SKM-1 (cell line): ENCODE measurements around the gene GPX6.
"Not testable (repeated sequence)": the region's sequence is repeated elsewhere in the genome, so short reads cannot be mapped to it uniquely, and the experiment has no call there.

Experiments
- DNase-seq: peaks from one replicate; lab custom pipeline; 2025; ENCODE audit not compliant: unreplicated experiment; lab: John Stamatoyannopoulos, UW

The GPX6 gene

GRCh38 chr6:28486533-28486932 is 29.1 kb downstream of the GPX6 start:
- DNase-seq = no peak

GRCh38 chr6:28485482-28485881 is 30.1 kb downstream of the GPX6 start:
- DNase-seq = no peak

- DNase-seq = no peak
These were observed 35.2 kb downstream of the GPX6 start for GRCh38 chr6:28480253-28480932.

- DNase-seq = no peak
These were observed 37.1 kb downstream of the GPX6 start for GRCh38 chr6:28478518-28478917.

GRCh38 chr6:28474441-28475219 is 41.0 kb downstream of the GPX6 start:
- peak; percentile 50 for DNase-seq

GRCh38 chr6:28469153-28469745 is 46.3 kb downstream of the GPX6 start:
- DNase-seq = not testable (repeated sequence)

GRCh38 chr6:28468056-28468455 is 47.5 kb downstream of the GPX6 start:
- no peak for DNase-seq

- peak; percentile 7 for DNase-seq
These were observed 53.2 kb downstream of the GPX6 start for GRCh38 chr6:28462401-28462800.

- no peak for DNase-seq
These were observed 57.0 kb downstream of the GPX6 start for GRCh38 chr6:28458568-28458967.
